Measurements from ENCODE around the gene METTL14.

Gene METTL14

DNA sequence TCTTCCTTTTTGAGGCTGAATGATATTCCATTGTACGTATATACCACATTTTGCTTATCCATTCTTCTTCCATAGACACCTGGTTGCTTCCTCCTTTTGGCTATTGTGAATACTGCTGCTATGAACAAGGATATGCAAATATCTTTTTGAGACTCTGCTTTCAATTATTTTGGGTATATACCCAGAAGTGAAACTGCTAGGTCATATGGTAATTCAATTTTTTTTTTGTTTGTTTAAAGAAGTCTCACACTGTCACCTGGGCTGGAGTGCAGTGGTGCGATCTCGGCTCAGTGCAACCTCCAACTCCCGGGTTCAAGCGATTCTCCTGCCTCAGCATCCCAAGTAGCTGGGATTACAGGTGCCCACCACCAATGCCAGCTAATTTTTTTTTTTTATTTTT lies 75.3 kb downstream of the METTL14 start:
- Histone ChIP-seq H3K27me3 (ENCODE audit: control insufficient read depth in 3 of 3, insufficient read depth in 3 of 3, low read depth in 1 of 3, low read length in 3 of 3) (no peaks in the 10 kb centered on the region), H3K4ac (ENCODE audit: low read length) (no peak overlapping the region), H2AFZ (ENCODE audit: low read length) (no peak overlapping the region), H3K14ac (ENCODE audit: low read length) (no peak overlapping the region), H4K8ac (ENCODE audit: low read depth, low read length) (no peak overlapping the region), H3K9me3 (replicated peaks in 1 of 2; ENCODE audit: control insufficient read depth in 2 of 2, insufficient read depth in 1 of 2, low read depth in 1 of 2, low read length in 2 of 2) (no peaks in the 10 kb centered on the region), H2BK5ac (ENCODE audit: low read length) (no peak overlapping the region), H4K91ac (ENCODE audit: low read depth, low read length, poor library complexity) (no peak overlapping the region), H2AK5ac (ENCODE audit: low read depth, low read length) (no peak overlapping the region), H3K4me2 (ENCODE audit: insufficient read depth, low read length, poor library complexity, severe bottlenecking) (no peak overlapping the region), H2BK15ac (ENCODE audit: low read length) (no peak overlapping the region), H3K4me3 (ENCODE audit: low read length in 2 of 2) (no peak overlapping the region), H3K18ac (ENCODE audit: low read length) (no peak overlapping the region), H3K4me1 (ENCODE audit: control insufficient read depth in 2 of 2, insufficient read depth in 1 of 2, low read depth in 1 of 2, low read length in 2 of 2) (no peaks in the 10 kb centered on the region), H3K27ac (replicated peaks; ENCODE audit: low read length) (no peak overlapping the region), H2BK12ac (ENCODE audit: low read length) (no peak overlapping the region), H3K23ac (ENCODE audit: low read depth, low read length, poor library complexity) (no peak overlapping the region), H2BK120ac (ENCODE audit: low read depth, low read length) (no peak overlapping the region), H3K9ac (ENCODE audit: low read depth, low read length, poor library complexity) (no peak overlapping the region), H3K79me1 (ENCODE audit: low read depth, low read length) (no peaks in the 10 kb centered on the region), H3K36me3 (replicated peaks in 1 of 2; ENCODE audit: control insufficient read depth in 2 of 2, insufficient read depth in 2 of 2, low read length in 2 of 2) (peaks cover 2 to 8% of the 10 kb centered on the region in 2 donors)
- no peak for DNase-seq (ENCODE audit: low spot score)
- WGBS, 2 donors (ENCODE audit: extremely low coverage in 2 of 2, insufficient read length in 2 of 2, insufficient replicate concordance in 1 of 2) = no CpG with 5 or more reads among the region's 5 CpGs

DNA sequence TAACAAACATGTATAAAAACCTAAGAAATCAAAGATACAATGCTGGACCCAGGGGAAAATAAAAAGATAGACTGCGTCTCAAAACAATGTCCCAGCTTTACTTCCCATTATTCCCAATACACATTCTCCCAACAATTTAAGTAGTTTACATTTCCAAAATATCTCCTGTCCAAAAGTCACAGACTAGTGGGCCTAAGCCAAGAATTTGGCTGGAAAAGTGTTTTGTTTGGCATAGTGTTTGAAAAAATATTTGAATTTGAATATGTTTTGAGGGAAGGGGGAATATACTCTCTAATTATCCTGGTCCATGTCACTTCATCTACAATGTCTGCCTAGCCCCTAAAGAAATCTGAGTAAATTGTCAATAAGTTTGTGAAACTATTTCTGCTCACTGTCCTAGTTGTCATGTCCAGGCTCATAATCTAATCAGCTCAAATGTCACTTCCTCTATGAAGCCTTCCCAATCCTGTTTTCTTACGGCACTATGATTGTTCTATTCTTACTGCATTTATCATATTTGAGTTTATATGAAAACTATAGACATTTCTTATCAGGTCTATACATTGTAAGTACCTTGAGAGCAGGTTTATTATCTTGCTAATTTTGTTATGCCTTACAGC lies 76.3 kb downstream of the METTL14 start:
- no peaks in the 10 kb centered on the region for H3K27me3 ChIP-seq (ENCODE audit: control insufficient read depth in 3 of 3, insufficient read depth in 3 of 3, low read depth in 1 of 3, low read length in 3 of 3)
- no peak overlapping the region for H2BK120ac ChIP-seq (ENCODE audit: low read depth, low read length)
- no peak overlapping the region for H3K27ac ChIP-seq (replicated peaks; ENCODE audit: low read length)
- no peak overlapping the region for H3K9ac ChIP-seq (ENCODE audit: low read depth, low read length, poor library complexity)
- H2BK15ac ChIP-seq (ENCODE audit: low read length) = no peak overlapping the region
- H3K36me3 ChIP-seq (replicated peaks in 1 of 2; ENCODE audit: control insufficient read depth in 2 of 2, insufficient read depth in 2 of 2, low read length in 2 of 2) = peaks cover 2 to 8% of the 10 kb centered on the region in 2 donors
- no peak overlapping the region for H4K8ac ChIP-seq (ENCODE audit: low read depth, low read length)
- H3K79me1 ChIP-seq (ENCODE audit: low read depth, low read length) = no peaks in the 10 kb centered on the region
- H3K9me3 ChIP-seq (replicated peaks in 1 of 2; ENCODE audit: control insufficient read depth in 2 of 2, insufficient read depth in 1 of 2, low read depth in 1 of 2, low read length in 2 of 2) = no peaks in the 10 kb centered on the region
- H2AK5ac ChIP-seq (ENCODE audit: low read depth, low read length) = no peak overlapping the region
- WGBS, 2 donors (ENCODE audit: extremely low coverage in 2 of 2, insufficient read length in 2 of 2, insufficient replicate concordance in 1 of 2) = no CpG with 5 or more reads among the region's 2 CpGs
- no peak overlapping the region for H3K14ac ChIP-seq (ENCODE audit: low read length)
- no peaks in the 10 kb centered on the region for H3K4me1 ChIP-seq (ENCODE audit: control insufficient read depth in 2 of 2, insufficient read depth in 1 of 2, low read depth in 1 of 2, low read length in 2 of 2)
- no peak overlapping the region for H2BK12ac ChIP-seq (ENCODE audit: low read length)
- no peak overlapping the region for H2BK5ac ChIP-seq (ENCODE audit: low read length)
- no peak overlapping the region for H3K4me3 ChIP-seq (ENCODE audit: low read length in 2 of 2)
- H2AFZ ChIP-seq (ENCODE audit: low read length) = no peak overlapping the region
- H4K91ac ChIP-seq (ENCODE audit: low read depth, low read length, poor library complexity) = no peak overlapping the region
- no peak overlapping the region for H3K18ac ChIP-seq (ENCODE audit: low read length)
- no peak overlapping the region for H3K4me2 ChIP-seq (ENCODE audit: insufficient read depth, low read length, poor library complexity, severe bottlenecking)
- no peak overlapping the region for H3K4ac ChIP-seq (ENCODE audit: low read length)
- H3K23ac ChIP-seq (ENCODE audit: low read depth, low read length, poor library complexity) = no peak overlapping the region
- DNase-seq (ENCODE audit: low spot score) = no peak

DNA sequence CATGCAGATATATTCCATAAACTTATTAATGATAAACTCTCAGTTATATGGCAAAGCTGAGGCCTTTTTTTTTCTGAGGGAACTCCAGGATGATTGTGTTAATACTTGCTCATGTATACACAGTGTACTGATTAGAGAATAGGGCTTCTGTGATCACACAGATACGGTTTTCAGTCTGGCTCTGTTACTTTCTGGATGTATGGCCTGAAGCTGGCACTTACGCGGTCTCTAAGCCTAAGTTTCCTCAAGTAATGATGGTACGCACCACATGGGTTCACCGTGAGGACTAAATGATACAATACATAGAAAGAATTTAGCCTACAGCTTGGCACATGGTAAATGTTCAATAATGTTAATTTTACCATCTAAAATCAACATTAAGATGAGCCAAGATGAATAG lies 77.0 kb downstream of the METTL14 start:
- Histone ChIP-seq H2BK5ac (ENCODE audit: low read length) (no peak overlapping the region), H3K36me3 (replicated peaks in 1 of 2; ENCODE audit: control insufficient read depth in 2 of 2, insufficient read depth in 2 of 2, low read length in 2 of 2) (peaks cover 7 to 13% of the 10 kb centered on the region in 2 donors)
- WGBS, 2 donors (ENCODE audit: extremely low coverage in 2 of 2, insufficient read length in 2 of 2, insufficient replicate concordance in 1 of 2) = no CpG with 5 or more reads among the region's 5 CpGs

DNA sequence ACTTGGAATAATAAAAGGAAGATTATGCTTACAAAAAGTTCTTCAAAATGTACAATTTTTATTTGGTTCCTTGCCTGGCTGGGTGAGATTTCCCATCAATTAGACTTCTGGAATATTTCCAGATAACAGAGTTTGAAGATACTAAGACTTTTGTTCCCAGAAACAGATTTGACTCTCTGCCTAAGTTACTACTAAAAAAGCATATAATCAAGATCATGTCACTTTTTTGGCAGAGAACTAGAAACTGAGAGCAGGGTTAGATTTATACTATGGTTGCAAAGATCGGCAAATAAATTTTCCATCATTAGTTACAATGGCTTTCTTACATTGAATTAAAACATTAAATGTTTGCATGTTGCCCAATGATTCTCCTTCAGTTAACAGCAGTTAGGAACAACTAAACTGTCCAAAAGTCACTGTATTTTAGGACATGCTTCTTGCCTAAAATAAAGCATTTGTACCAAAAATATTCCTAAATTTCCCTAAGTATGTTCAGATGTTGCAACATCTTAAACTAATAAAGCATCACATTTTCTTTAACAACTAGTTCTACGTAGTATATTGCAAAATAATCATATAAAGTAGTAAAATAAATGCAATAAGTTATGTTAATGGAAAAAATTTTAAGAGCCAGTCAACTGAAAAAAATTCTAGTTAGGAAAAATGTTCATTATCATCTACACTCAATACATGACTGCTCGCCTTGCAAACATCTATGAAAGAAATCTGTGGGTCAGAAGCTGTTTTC lies 77.7 kb downstream of the METTL14 start:
- H3K18ac ChIP-seq (ENCODE audit: low read length) = no peak overlapping the region
- no peak overlapping the region for H2AK5ac ChIP-seq (ENCODE audit: low read depth, low read length)
- no peak overlapping the region for H2AFZ ChIP-seq (ENCODE audit: low read length)
- no peak overlapping the region for H3K14ac ChIP-seq (ENCODE audit: low read length)
- H3K27ac ChIP-seq (replicated peaks; ENCODE audit: low read length) = no peak overlapping the region
- DNase-seq (ENCODE audit: low spot score) = no peak
- no peak overlapping the region for H3K4me2 ChIP-seq (ENCODE audit: insufficient read depth, low read length, poor library complexity, severe bottlenecking)
- no peak overlapping the region for H4K91ac ChIP-seq (ENCODE audit: low read depth, low read length, poor library complexity)
- no peak overlapping the region for H2BK120ac ChIP-seq (ENCODE audit: low read depth, low read length)
- no peaks in the 10 kb centered on the region for H3K79me1 ChIP-seq (ENCODE audit: low read depth, low read length)
- H4K8ac ChIP-seq (ENCODE audit: low read depth, low read length) = no peak overlapping the region
- H3K4ac ChIP-seq (ENCODE audit: low read length) = no peak overlapping the region
- H3K23ac ChIP-seq (ENCODE audit: low read depth, low read length, poor library complexity) = no peak overlapping the region
- H3K4me1 ChIP-seq (ENCODE audit: control insufficient read depth in 2 of 2, insufficient read depth in 1 of 2, low read depth in 1 of 2, low read length in 2 of 2) = no peaks in the 10 kb centered on the region
- peaks cover 8 to 17% of the 10 kb centered on the region in 2 donors for H3K36me3 ChIP-seq (replicated peaks in 1 of 2; ENCODE audit: control insufficient read depth in 2 of 2, insufficient read depth in 2 of 2, low read length in 2 of 2)
- H2BK15ac ChIP-seq (ENCODE audit: low read length) = no peak overlapping the region
- H3K27me3 ChIP-seq (ENCODE audit: control insufficient read depth in 3 of 3, insufficient read depth in 3 of 3, low read depth in 1 of 3, low read length in 3 of 3) = no peaks in the 10 kb centered on the region
- no peak overlapping the region for H2BK5ac ChIP-seq (ENCODE audit: low read length)
- WGBS, 2 donors (ENCODE audit: extremely low coverage in 2 of 2, insufficient read length in 2 of 2, insufficient replicate concordance in 1 of 2) = no CpG with 5 or more reads among the region's 3 CpGs
- H3K9me3 ChIP-seq (replicated peaks in 1 of 2; ENCODE audit: control insufficient read depth in 2 of 2, insufficient read depth in 1 of 2, low read depth in 1 of 2, low read length in 2 of 2) = no peaks in the 10 kb centered on the region
- H3K9ac ChIP-seq (ENCODE audit: low read depth, low read length, poor library complexity) = no peak overlapping the region
- no peak overlapping the region for H2BK12ac ChIP-seq (ENCODE audit: low read length)
- no peak overlapping the region for H3K4me3 ChIP-seq (ENCODE audit: low read length in 2 of 2)

More for the DNA sequence above, 77.0 kb downstream of the METTL14 start:
- H3K18ac ChIP-seq (ENCODE audit: low read length) = no peak overlapping the region
- H2AK5ac ChIP-seq (ENCODE audit: low read depth, low read length) = no peak overlapping the region
- H4K8ac ChIP-seq (ENCODE audit: low read depth, low read length) = no peak overlapping the region
- no peak overlapping the region for H2BK120ac ChIP-seq (ENCODE audit: low read depth, low read length)
- H3K27ac ChIP-seq (replicated peaks; ENCODE audit: low read length) = no peak overlapping the region
- no peak overlapping the region for H2BK15ac ChIP-seq (ENCODE audit: low read length)
- H3K4me2 ChIP-seq (ENCODE audit: insufficient read depth, low read length, poor library complexity, severe bottlenecking) = no peak overlapping the region
- no peaks in the 10 kb centered on the region for H3K4me1 ChIP-seq (ENCODE audit: control insufficient read depth in 2 of 2, insufficient read depth in 1 of 2, low read depth in 1 of 2, low read length in 2 of 2)
- H3K79me1 ChIP-seq (ENCODE audit: low read depth, low read length) = no peaks in the 10 kb centered on the region
- H3K9ac ChIP-seq (ENCODE audit: low read depth, low read length, poor library complexity) = no peak overlapping the region
- DNase-seq (ENCODE audit: low spot score) = no peak
- H4K91ac ChIP-seq (ENCODE audit: low read depth, low read length, poor library complexity) = no peak overlapping the region
- no peak overlapping the region for H2AFZ ChIP-seq (ENCODE audit: low read length)
- H3K27me3 ChIP-seq (ENCODE audit: control insufficient read depth in 3 of 3, insufficient read depth in 3 of 3, low read depth in 1 of 3, low read length in 3 of 3) = no peaks in the 10 kb centered on the region
- H2BK12ac ChIP-seq (ENCODE audit: low read length) = no peak overlapping the region
- no peak overlapping the region for H3K4ac ChIP-seq (ENCODE audit: low read length)
- H3K23ac ChIP-seq (ENCODE audit: low read depth, low read length, poor library complexity) = no peak overlapping the region
- no peaks in the 10 kb centered on the region for H3K9me3 ChIP-seq (replicated peaks in 1 of 2; ENCODE audit: control insufficient read depth in 2 of 2, insufficient read depth in 1 of 2, low read depth in 1 of 2, low read length in 2 of 2)
- H3K14ac ChIP-seq (ENCODE audit: low read length) = no peak overlapping the region
- no peak overlapping the region for H3K4me3 ChIP-seq (ENCODE audit: low read length in 2 of 2)

Measured in neuronal stem cell (in vitro differentiated cells).